DMS114 treated with DMSO at 0.1 percent for 48 hours (cell line): ENCODE measurements around the gene LRRIQ1.

Experiments
- DNase-seq: peaks from one replicate; lab custom pipeline; 2025; ENCODE audit not compliant: unreplicated experiment; lab: John Stamatoyannopoulos, UW

Gene LRRIQ1

DNA sequence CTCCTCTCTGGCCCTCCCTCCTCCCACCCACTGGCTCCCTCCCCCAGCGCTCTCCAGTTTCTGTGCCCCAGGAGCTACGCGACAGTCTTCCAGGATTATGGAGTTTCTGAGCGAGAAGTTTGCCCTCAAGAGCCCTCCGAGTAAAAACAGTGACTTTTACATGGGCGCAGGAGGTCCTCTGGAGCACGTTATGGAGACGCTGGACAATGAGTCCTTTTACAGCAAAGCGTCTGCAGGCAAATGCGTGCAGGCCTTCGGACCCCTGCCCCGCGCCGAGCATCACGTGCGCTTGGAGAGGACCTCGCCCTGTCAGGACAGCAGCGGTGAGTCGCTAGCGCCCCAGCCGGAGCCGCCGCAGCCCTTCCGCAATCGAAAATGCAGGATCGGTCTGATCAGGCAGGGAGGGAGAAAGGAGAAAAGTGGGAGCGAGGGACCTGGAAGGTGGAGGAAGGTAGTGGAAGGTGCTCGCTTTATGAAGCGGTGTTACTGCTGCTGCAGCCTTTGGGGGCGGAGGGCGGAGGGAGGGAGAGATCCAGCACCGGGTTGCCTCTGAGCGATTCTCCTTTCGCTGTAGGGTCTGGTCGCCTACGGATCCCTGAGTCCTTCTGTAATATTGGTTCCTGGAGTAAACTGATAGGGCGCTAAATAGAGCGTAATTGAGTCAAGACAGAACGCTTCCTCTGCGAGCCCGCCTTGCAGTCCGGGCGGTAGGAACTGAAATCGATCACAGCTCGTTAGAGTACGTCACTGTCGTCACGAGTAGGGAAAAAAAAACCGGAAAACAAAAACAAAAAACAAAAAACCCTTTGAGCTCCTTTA is 244.2 kb downstream of the LRRIQ1 start, which contains the start of gene ALX1:
Gene ALX1 (plus strand): TSS at position 56 of the 819 bp plus-strand sequence. CDS start 42 bp downstream, at position 98.
- DNase-seq = peak; percentile 67

DNA sequence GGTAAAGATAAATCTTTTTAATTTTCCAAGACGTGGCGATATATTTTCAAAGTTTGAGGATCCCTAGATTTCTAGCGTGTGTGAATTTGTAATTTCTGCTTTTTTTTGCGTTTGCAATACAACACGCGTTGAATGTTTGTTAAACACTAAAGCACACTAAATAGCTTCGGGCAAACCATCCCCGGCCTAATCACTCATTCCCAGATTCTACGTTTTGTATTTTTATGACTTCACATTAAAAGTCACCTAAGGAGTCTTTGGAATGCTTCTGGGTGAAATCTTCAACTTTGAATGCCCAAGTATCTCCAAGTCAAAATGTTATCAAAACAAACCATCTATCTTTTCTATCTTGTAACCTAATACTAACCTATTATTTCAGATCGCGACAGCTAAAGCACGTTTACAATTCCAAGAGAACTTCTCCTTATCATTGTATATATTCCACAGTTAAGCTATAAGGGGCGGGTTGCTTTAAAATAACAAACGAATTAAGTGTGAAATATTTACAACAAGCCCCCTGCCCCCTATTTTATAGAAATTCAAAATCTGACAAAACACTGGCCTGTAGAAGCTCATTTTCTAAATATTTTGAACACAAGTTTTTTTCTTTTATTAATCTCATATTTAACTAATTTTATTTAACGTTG is 245.0 kb downstream of the LRRIQ1 start:
- DNase-seq = peak; percentile 76

DNA sequence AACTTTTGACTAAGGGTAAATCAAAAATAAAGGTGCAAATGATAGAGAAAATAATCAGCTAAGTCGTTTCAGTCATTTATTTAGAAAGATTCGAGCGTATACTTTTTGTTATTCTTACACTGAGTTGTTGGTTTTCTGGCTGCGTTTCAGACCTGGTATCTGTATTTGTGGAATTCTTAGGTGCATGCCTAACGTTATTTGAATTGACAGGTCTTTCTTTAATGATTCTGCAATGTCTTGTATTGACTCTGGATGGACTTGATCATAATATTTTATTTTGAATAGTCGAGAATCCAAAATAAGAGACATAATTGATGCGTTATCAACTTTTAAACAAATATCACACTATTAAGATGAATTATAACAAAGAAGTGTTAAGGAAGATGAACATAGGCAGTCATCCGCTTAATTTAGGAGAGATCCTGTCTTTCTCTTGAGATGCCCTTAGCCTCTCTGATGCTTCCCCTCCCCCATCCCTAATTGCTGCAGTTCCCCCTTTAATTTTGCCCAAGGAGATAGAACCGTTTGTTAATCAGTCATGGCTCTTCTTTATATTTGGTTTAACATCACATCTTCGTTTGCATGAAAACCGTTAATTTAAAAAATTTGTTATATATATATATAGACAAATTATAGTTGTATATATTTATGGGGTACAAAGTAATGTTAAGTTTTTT is 245.6 kb downstream of the LRRIQ1 start:
- DNase-seq = peak; percentile 93

DNA sequence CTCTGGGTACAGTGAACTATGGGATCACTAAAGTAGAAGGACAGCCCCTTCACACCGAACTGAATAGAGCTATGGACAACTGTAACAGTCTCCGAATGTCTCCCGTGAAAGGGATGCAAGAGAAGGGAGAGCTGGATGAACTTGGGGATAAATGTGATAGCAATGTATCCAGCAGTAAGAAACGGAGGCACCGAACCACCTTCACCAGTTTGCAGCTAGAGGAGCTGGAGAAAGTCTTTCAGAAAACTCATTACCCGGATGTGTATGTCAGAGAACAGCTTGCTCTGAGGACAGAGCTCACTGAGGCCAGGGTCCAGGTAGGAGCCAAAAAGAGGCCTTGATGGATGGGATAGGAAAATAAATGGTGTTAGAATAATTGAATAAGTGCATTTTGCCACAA is 247.4 kb downstream of the LRRIQ1 start:
- peak; percentile 84 for DNase-seq
